ENCODE data around the gene ITK. TPM values are rescaled to one million over a fixed set of nuclear protein-coding genes. Genes with fewer than 3 reads are reported as not detected.

The ITK gene
- total and polyA plus RNA-seq, 2 of the 8 experiments (the other 6 are each of a cell fraction or from before 2014, with no cell fraction given): 0.05 TPM; not detected in 1

DNA sequence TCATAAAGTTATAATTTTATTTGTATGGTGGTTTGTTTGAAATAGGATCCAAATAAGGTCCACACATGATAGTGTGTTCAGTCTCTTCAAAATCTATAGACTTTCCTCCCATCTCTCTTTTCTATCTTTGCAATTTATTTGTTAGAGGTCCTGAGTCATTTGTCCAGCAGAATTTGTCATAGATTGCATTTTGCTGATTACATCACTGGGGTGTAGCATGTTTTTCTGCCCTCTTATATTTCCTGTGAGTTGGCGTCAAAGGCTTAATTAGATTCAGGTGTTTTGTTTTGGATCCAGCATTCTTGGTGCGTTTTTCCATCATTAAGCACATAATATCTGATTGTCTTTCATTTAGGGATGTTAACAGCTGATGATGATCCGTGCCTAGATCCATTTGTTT, 100.3 kb downstream of the ITK start (continued):
- TF ChIP-seq CTCF (IDR thresholded peaks at IDR 0.05; ENCODE audit: control extremely low read depth in 1 of 3, insufficient read depth in 1 of 3, low read depth in 1 of 3, low read length in 3 of 3): no peak
- no peak for TF ChIP-seq E2F6 (IDR thresholded peaks at IDR 0.05)
- no peak for TF ChIP-seq ASH2L (IDR thresholded peaks at IDR 0.05; ENCODE audit: low read length)
- no peak for TF ChIP-seq KDM5A (IDR thresholded peaks at IDR 0.05; ENCODE audit: low read length)
- TF ChIP-seq SP4 (IDR thresholded peaks at IDR 0.05; ENCODE audit: low read length): no peak

All from H1 (cell line).